Aorta (tissue), 5 donors: ENCODE data around the gene SLC24A3. TPM values are rescaled to one million over a fixed set of nuclear protein-coding genes. Genes with fewer than 3 reads are reported as not detected.

Experiments
- ATAC-seq: fragments of 200-7000 bp; cut with Tn5 transposase; one replicate; pipeline ENCODE4 v1.9.1; 2022; ENCODE audit warnings: moderate library complexity; ENCODE audit not compliant: low FRiP score
- DNase-seq, 2 donors: peaks; one replicate each; pipeline ENCODE4 v3.0.0-alpha.2; 2020
- H3K27ac ChIP-seq, 2 donors: one replicate each; pipeline ENCODE4 v1.5.1; 2013; ENCODE audit warnings: low read length in 2 of 2, mild to moderate bottlenecking in 2 of 2, moderate library complexity in 2 of 2, control low read depth in 1 of 2, inconsistent platforms in 1 of 2, low read depth in 1 of 2
- H3K27me3 ChIP-seq, 2 donors: one replicate each; pipeline ENCODE4 v1.6.1; 2013; ENCODE audit warnings: control low read depth in 1 of 2, low read length in 1 of 2, mild to moderate bottlenecking in 1 of 2, moderate library complexity in 1 of 2; ENCODE audit not compliant: insufficient read depth in 2 of 2, control insufficient read depth in 1 of 2
- H3K36me3 ChIP-seq, 2 donors: one replicate each; pipeline ENCODE4 v1.6.1; 2013; ENCODE audit warnings: control low read depth in 1 of 2, low read length in 1 of 2, mild to moderate bottlenecking in 1 of 2; ENCODE audit not compliant: insufficient read depth in 2 of 2, control insufficient read depth in 1 of 2
- H3K4me1 ChIP-seq, 2 donors: one replicate each; pipeline ENCODE4 v1.6.1; 2013; ENCODE audit warnings: low read length in 2 of 2, control low read depth in 1 of 2, mild to moderate bottlenecking in 1 of 2, moderate library complexity in 1 of 2; ENCODE audit not compliant: insufficient read depth in 2 of 2, control insufficient read depth in 1 of 2
- H3K4me3 ChIP-seq, 2 donors: one replicate each; pipeline ENCODE4 v1.5.1; 2013; ENCODE audit warnings: low read length in 2 of 2, control low read depth in 1 of 2, mild to moderate bottlenecking in 1 of 2
- H3K9me3 ChIP-seq: one replicate; pipeline ENCODE4 v1.6.1; 2013; ENCODE audit warnings: mild to moderate bottlenecking, low read length; ENCODE audit not compliant: control insufficient read depth
- WGBS, 2 donors: extraction: QIAGEN DNeasy Blood & Tissue Kit; methylation state at CpG; one replicate each; pipeline ENCODE4 v1.1.7; 2013; 5-methylcytosine and 5-hydroxymethylcytosine counted together
- intact Hi-C, 2 donors: fragments of 100-400 bp; cut with DNase I; formaldehyde crosslinking; loops; one replicate each; pipeline versions ENCODE4 v1.14.2 to v1.15.0; 2022
- polyA plus RNA-seq, 2 donors: library from polyadenylated mRNA; stranded (reverse); fragments of 200-250 nt; gene quantifications; one replicate each; pipeline ENCODE4 v1.2.3, GENCODE V29; 2013
- total RNA-seq, 2 donors: library from RNA; stranded (reverse); fragmentation: NEBNext Ultra II Directional; extraction: Animal tissue kit (Norgen Biotek cat#: 25700); gene quantifications; one replicate each; pipeline ENCODE4 v1.2.1, GENCODE V29; 2021
- donor health status: healthy with polysubstance abuse.
- donor health status: Bipolar disorder and iron deficiency.
- donor health status: DM: no; HTN: no; CAD: no.
- donor health status: DM: no; HTN: no; CAD: no.
- donor health status: DM: yes; HTN: yes; CAD: no.

Gene SLC24A3
- total and polyA plus RNA-seq, 4 donors: 8.8 to 24.9 (median 19.1) TPM

GRCh38 chr20:19616081-19616480, 403.6 kb downstream of the SLC24A3 start:
- H3K27ac ChIP-seq: no peak overlapping the region
- WGBS, 2 donors: 91 to 92% methylated on average over 2 of the region's 2 CpGs
- H3K4me1 ChIP-seq: no peaks in the 10 kb centered on the region
- ATAC-seq (no peak), DNase-seq (no peak)
- H3K36me3 ChIP-seq: no peaks in the 10 kb centered on the region
- H3K27me3 ChIP-seq: no peaks in the 10 kb centered on the region
- intact Hi-C loops: no loop called here
- H3K9me3 ChIP-seq: no peaks in the 10 kb centered on the region
- H3K4me3 ChIP-seq: no peak overlapping the region

- Histone ChIP-seq H3K36me3 (no peaks in the 10 kb centered on the region), H3K4me1 (no peaks in the 10 kb centered on the region), H3K27me3 (no peaks in the 10 kb centered on the region), H3K27ac (no peak overlapping the region), H3K4me3 (no peak overlapping the region), H3K9me3 (no peaks in the 10 kb centered on the region)
- intact Hi-C loops: no loop called here
- ATAC-seq (no peak), DNase-seq (no peak)
- WGBS, 2 donors: 89 to 93% methylated on average over 4 of the region's 4 CpGs
Measured at GRCh38 chr20:19616620-19617019, 404.2 kb downstream of the SLC24A3 start.

GRCh38 chr20:19617256-19617655, 404.8 kb downstream of the SLC24A3 start:
- Histone ChIP-seq H3K9me3 (no peaks in the 10 kb centered on the region), H3K27me3 (no peaks in the 10 kb centered on the region), H3K4me3 (no peak overlapping the region), H3K36me3 (no peaks in the 10 kb centered on the region), H3K4me1 (no peaks in the 10 kb centered on the region), H3K27ac (no peak overlapping the region)
- 93 to 95% methylated on average over 5 of the region's 5 CpGs for WGBS, 2 donors
- DNase-seq: no peak
- intact Hi-C loops: no loop called here
- ATAC-seq: no peak

- no peaks in the 10 kb centered on the region for H3K9me3 ChIP-seq
- H3K27ac ChIP-seq: no peak overlapping the region
- 94 to 96% methylated on average over 5 of the region's 5 CpGs for WGBS, 2 donors
- no peaks in the 10 kb centered on the region for H3K36me3 ChIP-seq
- ATAC-seq (no peak), DNase-seq (no peak)
- no peak overlapping the region for H3K4me3 ChIP-seq
- intact Hi-C loops: no loop called here
- no peaks in the 10 kb centered on the region for H3K27me3 ChIP-seq
- no peaks in the 10 kb centered on the region for H3K4me1 ChIP-seq
Measured at GRCh38 chr20:19618711-19619110, 406.3 kb downstream of the SLC24A3 start.

- no peaks in the 10 kb centered on the region for H3K27me3 ChIP-seq
- peaks cover 0 to 3% of the 10 kb centered on the region in 2 donors for H3K36me3 ChIP-seq
- no peaks in the 10 kb centered on the region for H3K9me3 ChIP-seq
- no peak overlapping the region for H3K27ac ChIP-seq
- DNase-seq: no peak
- 80 to 84% methylated on average over 2 of the region's 2 CpGs for WGBS, 2 donors
- no peaks in the 10 kb centered on the region for H3K4me1 ChIP-seq
- ATAC-seq: no peak
- intact Hi-C loops: no loop called here
- no peak overlapping the region for H3K4me3 ChIP-seq
Measured at GRCh38 chr20:19619904-19620430, 407.5 kb downstream of the SLC24A3 start.

GRCh38 chr20:19620446-19620845, 408.0 kb downstream of the SLC24A3 start:
- no peak overlapping the region for H3K27ac ChIP-seq
- DNase-seq (no peak), ATAC-seq (no peak)
- no peaks in the 10 kb centered on the region for H3K27me3 ChIP-seq
- H3K36me3 ChIP-seq: peaks cover 0 to 3% of the 10 kb centered on the region in 2 donors
- no peak overlapping the region for H3K4me3 ChIP-seq
- intact Hi-C loops: no loop called here
- no peaks in the 10 kb centered on the region for H3K4me1 ChIP-seq
- 77 to 80% methylated on average over 2 of the region's 2 CpGs for WGBS, 2 donors
- H3K9me3 ChIP-seq: no peaks in the 10 kb centered on the region

GRCh38 chr20:19621072-19621471, 408.6 kb downstream of the SLC24A3 start:
- WGBS, 2 donors: 92% methylated on average over 1 of the region's 1 CpG
- Histone ChIP-seq H3K27ac (no peak overlapping the region), H3K4me3 (no peak overlapping the region), H3K9me3 (no peaks in the 10 kb centered on the region), H3K4me1 (no peaks in the 10 kb centered on the region), H3K36me3 (peaks cover 0 to 3% of the 10 kb centered on the region in 2 donors), H3K27me3 (no peaks in the 10 kb centered on the region)
- intact Hi-C loops: no loop called here
- ATAC-seq (no peak), DNase-seq (no peak)

- Histone ChIP-seq H3K4me3 (no peak overlapping the region), H3K36me3 (peaks cover 0 to 3% of the 10 kb centered on the region in 2 donors), H3K27me3 (no peaks in the 10 kb centered on the region), H3K4me1 (no peaks in the 10 kb centered on the region), H3K9me3 (no peaks in the 10 kb centered on the region), H3K27ac (no peak overlapping the region)
- DNase-seq: no peak
- no peak for ATAC-seq
- intact Hi-C loops: no loop called here
- WGBS, 2 donors: 92 to 97% methylated on average over 3 of the region's 3 CpGs
Measured at GRCh38 chr20:19624221-19624965, 412.0 kb downstream of the SLC24A3 start.

- H3K9me3 ChIP-seq: no peaks in the 10 kb centered on the region
- H3K36me3 ChIP-seq: peaks cover 0 to 3% of the 10 kb centered on the region in 2 donors
- intact Hi-C loops: no loop called here
- no peaks in the 10 kb centered on the region for H3K4me1 ChIP-seq
- no peak overlapping the region for H3K4me3 ChIP-seq
- ATAC-seq: no peak
- DNase-seq: no peak
- WGBS, 2 donors: 88 to 94% methylated on average over 1 of the region's 1 CpG
- H3K27me3 ChIP-seq: no peaks in the 10 kb centered on the region
- H3K27ac ChIP-seq: no peak overlapping the region
Measured at GRCh38 chr20:19625426-19625825, 413.0 kb downstream of the SLC24A3 start.
